Stomach (tissue), 9 donors: Measurements from ENCODE around the gene OR2AJ1. TPM values are rescaled to one million over a fixed set of nuclear protein-coding genes. Genes with fewer than 3 reads are reported as not detected.
A peak's percentile ranks its signal among the peaks of the same experiment; 100 is the strongest.
"Not testable (repeated sequence)": the region's sequence is repeated elsewhere in the genome, so short reads cannot be mapped to it uniquely, and the experiment has no call there.

ENCODE experiments used
- DNase-seq, 2 donors: peaks; one replicate each; pipeline versions ENCODE4 v3.0.0 to v3.0.0-alpha.2; 2013 to 2019
- H3K27ac ChIP-seq, 5 donors: fragments of 200-600 bp in 4 of 5; sonication (generic) in 4 of 5; one replicate each; pipeline ENCODE4 v1.5.1; 2013 to 2019; ENCODE audit warnings: mild to moderate bottlenecking in 1 of 5, moderate library complexity in 1 of 5
- H3K27me3 ChIP-seq, 3 donors: fragments of 200-600 bp; sonication (generic); one replicate each; pipeline ENCODE4 v1.5.1; 2017 to 2019; ENCODE audit warnings: mixed run types in 1 of 3
- H3K36me3 ChIP-seq, 4 donors: fragments of 200-600 bp; sonication (generic); 1 replicate in 3 of 4; 2 replicates in 1 of 4; pipeline ENCODE4 v1.5.1; 2016 to 2019
- H3K4me1 ChIP-seq, 4 donors: fragments of 200-600 bp; sonication (generic); one replicate each; pipeline ENCODE4 v1.5.1; 2016 to 2019
- H3K4me3 ChIP-seq, 4 donors: fragments of 200-600 bp; sonication (generic) in 3 of 4; one replicate each; pipeline ENCODE4 v1.5.1; 2016 to 2019; ENCODE audit warnings: mild to moderate bottlenecking in 1 of 4
- H3K9me3 ChIP-seq, 4 donors: fragments of 200-600 bp; sonication (generic); one replicate each; pipeline ENCODE4 v1.5.1; 2016 to 2019
- CTCF ChIP-seq, 7 experiments: fragments of 450-650 bp in 4 of 7; fragments of 200-600 bp in 3 of 7; sonication (generic) in 3 of 7; IDR thresholded peaks; one replicate each; pipeline ENCODE4 v1.5.1; 2016 to 2019; ENCODE audit warnings: antibody characterized with exemption in 7 of 7, control low read depth in 2 of 7, mild to moderate bottlenecking in 1 of 7
- EP300 ChIP-seq: sonication (generic); formaldehyde crosslinking; IDR thresholded peaks from one replicate; pipeline ENCODE4 v1.6.1; 2017; ENCODE audit warnings: antibody characterized with exemption
- POLR2A ChIP-seq, 4 donors: fragments of 450-650 bp; IDR thresholded peaks; one replicate each; pipeline ENCODE4 v1.6.1; 2016; ENCODE audit warnings: antibody characterized with exemption in 4 of 4, control low read depth in 2 of 4, mild to moderate bottlenecking in 1 of 4, moderate library complexity in 1 of 4
- POLR2AphosphoS5 ChIP-seq, 3 donors: sonication (generic); formaldehyde crosslinking; IDR thresholded peaks; one replicate each; pipeline ENCODE4 v1.6.1; 2016; ENCODE audit warnings: antibody characterized with exemption in 3 of 3
- WGBS, 5 donors: extraction: QIAGEN DNeasy Blood & Tissue Kit in 3 of 5; methylation state at CpG; one replicate each; pipeline versions ENCODE4 v1.1.5 to v1.1.7; 2013 to 2018; 5-methylcytosine and 5-hydroxymethylcytosine counted together
- intact Hi-C: fragments of 100-400 bp; cut with DNase I; formaldehyde crosslinking; loops from one replicate; pipeline ENCODE4 v1.15.1; 2023; ENCODE audit warnings: low total_unique reads
- polyA plus RNA-seq, 3 donors: library from polyadenylated mRNA; stranded (reverse); fragments of 200-250 nt; gene quantifications; one replicate each; pipeline ENCODE4 v1.2.3, GENCODE V29; 2013
- total RNA-seq, 5 donors: library from RNA; depleted of rRNA; stranded (reverse); fragments of >200 nt; gene quantifications; one replicate each; pipeline versions ENCODE4 v1.1.0 to v1.2.3, GENCODE V29; 2014 to 2016
- donor health status: healthy with polysubstance abuse.
- donor health status: Bipolar disorder and iron deficiency.
- donor health status: healthy.

The OR2AJ1 gene
- total and polyA plus RNA-seq, 8 donors = 10.5 TPM; not detected in 7

- DNase-seq = no peak
- no peak overlapping the region for H3K27ac ChIP-seq
- H3K4me3 ChIP-seq = no peak overlapping the region
- 65 to 68% (median 66%) methylated on average over 3 of the region's 3 CpGs for WGBS, 5 donors
- no peaks in the 10 kb centered on the region for H3K9me3 ChIP-seq
- intact Hi-C loops = no loop called here
- no peak for TF ChIP-seq POLR2A (IDR thresholded peaks at IDR 0.05)
- TF ChIP-seq EP300 = no peak
- no peak for TF ChIP-seq POLR2AphosphoS5 (IDR thresholded peaks at IDR 0.05)
- no peaks in the 10 kb centered on the region for H3K27me3 ChIP-seq
- H3K4me1 ChIP-seq = no peaks in the 10 kb centered on the region
- no peaks in the 10 kb centered on the region for H3K36me3 ChIP-seq
These were observed 748 bp upstream of the OR2AJ1 start for GRCh38 chr1:247923941-247924340.

DNA sequence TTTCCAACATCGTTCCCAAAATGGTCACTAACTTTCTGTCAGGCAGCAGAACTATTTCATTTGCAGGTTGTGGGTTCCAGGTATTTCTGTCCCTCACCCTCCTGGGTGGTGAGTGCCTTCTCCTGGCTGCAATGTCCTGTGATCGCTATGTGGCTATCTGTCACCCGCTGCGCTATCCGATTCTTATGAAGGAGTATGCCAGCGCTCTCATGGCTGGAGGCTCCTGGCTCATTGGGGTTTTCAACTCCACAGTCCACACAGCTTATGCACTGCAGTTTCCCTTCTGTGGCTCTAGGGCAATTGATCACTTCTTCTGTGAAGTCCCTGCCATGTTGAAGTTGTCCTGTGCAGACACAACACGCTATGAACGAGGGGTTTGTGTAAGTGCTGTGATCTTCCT, 9.3 kb downstream of the OR2AJ1 start:
- peaks cover 0 to 19% (median 17%) of the 10 kb centered on the region in 4 donors for H3K9me3 ChIP-seq
- H3K4me1 ChIP-seq = no peaks in the 10 kb centered on the region
- 91 to 97% (median 95%) methylated on average over 6 to 8 of the region's 8 CpGs for WGBS, 5 donors
- no peaks in the 10 kb centered on the region for H3K36me3 ChIP-seq
- intact Hi-C loops = no loop called here
- no peak overlapping the region for H3K27ac ChIP-seq
- no peak for DNase-seq
- H3K4me3 ChIP-seq = no peak overlapping the region
- H3K27me3 ChIP-seq = peaks cover 0 to 10% (median 3%) of the 10 kb centered on the region in 3 donors
- TF ChIP-seq CTCF (IDR thresholded peaks at IDR 0.05) = no peak

DNA sequence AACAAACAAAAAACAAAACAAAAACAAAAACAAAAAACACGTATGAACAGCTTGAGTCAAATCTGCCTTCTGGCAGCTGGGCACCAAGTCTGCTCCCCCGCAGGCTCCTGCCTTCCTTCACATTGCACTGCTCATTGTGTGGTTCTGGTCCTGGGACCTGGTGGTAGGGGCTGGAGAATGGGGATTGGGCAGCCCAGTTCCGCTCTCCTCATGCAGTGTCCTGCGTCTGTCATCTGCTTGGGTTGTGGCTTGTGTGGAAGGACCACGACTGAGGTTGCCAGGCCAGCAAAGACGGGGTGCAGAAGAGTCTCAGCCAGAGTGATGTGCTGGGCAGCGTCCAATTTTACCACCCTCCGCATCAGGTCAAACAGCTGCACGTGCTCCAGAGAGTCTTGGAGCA, 11.1 kb downstream of the OR2AJ1 start:
- H3K36me3 ChIP-seq = no peaks in the 10 kb centered on the region
- H3K27ac ChIP-seq = no peak overlapping the region
- 93 to 97% (median 94%) methylated on average over 7 to 9 of the region's 9 CpGs for WGBS, 5 donors
- peaks cover 0 to 19% (median 17%) of the 10 kb centered on the region in 4 donors for H3K9me3 ChIP-seq
- intact Hi-C loops = no loop called here
- no peak for TF ChIP-seq POLR2A (IDR thresholded peaks at IDR 0.05)
- H3K4me1 ChIP-seq = no peaks in the 10 kb centered on the region
- no peak for DNase-seq
- H3K4me3 ChIP-seq = no peak overlapping the region
- H3K27me3 ChIP-seq = peaks cover 0 to 10% (median 3%) of the 10 kb centered on the region in 3 donors

DNA sequence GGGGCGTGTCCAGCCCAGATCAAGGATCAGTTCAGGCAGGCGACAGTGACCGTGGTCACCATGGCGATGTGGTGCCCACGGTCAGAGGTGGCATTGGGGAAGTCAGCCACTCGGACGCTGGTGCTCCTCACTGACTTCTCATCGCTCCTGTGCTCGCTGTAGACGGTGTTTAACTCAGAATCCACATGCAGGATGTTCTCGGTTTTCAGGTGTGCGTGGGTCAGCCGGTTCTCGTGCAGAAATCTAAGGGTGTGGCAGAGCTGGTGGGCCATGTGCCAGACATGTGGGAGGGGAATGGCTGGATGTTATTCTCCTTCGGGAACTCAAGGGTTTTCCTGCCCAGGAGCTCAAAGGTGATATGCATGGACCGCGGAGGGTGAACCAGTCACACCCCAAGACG, 11.7 kb downstream of the OR2AJ1 start:
- no peak for TF ChIP-seq CTCF (IDR thresholded peaks at IDR 0.05)
- no peak for TF ChIP-seq POLR2A (IDR thresholded peaks at IDR 0.05)
- no peak for TF ChIP-seq POLR2AphosphoS5 (IDR thresholded peaks at IDR 0.05)
- no peak for TF ChIP-seq EP300
- no peak for DNase-seq
- WGBS, 5 donors = 91 to 95% (median 94%) methylated on average over 18 of the region's 18 CpGs
- H3K27me3 ChIP-seq = peaks cover 0 to 10% (median 3%) of the 10 kb centered on the region in 3 donors
- H3K4me3 ChIP-seq = no peak overlapping the region
- H3K9me3 ChIP-seq = peaks cover 0 to 19% (median 17%) of the 10 kb centered on the region in 4 donors
- H3K27ac ChIP-seq = no peak overlapping the region
- no peaks in the 10 kb centered on the region for H3K4me1 ChIP-seq
- intact Hi-C loops = no loop called here
- no peaks in the 10 kb centered on the region for H3K36me3 ChIP-seq

- intact Hi-C loops, H3K27ac ChIP-seq, H3K27me3 ChIP-seq, H3K4me1 ChIP-seq, H3K36me3 ChIP-seq: not testable (repeated sequence)
- peaks cover 0 to 19% (median 17%) of the 10 kb centered on the region in 4 donors for H3K9me3 ChIP-seq
- peak in 2 of 7 experiments; percentile 35 to 57 for TF ChIP-seq CTCF (IDR thresholded peaks at IDR 0.05)
- 9 to 27% (median 12%) methylated on average over 37 to 44 of the region's 44 CpGs for WGBS, 5 donors
- DNase-seq = peak; percentile 63 to 86
- peak overlapping the region in 3 of 4 donors; percentile 24 to 42 (median 25) for H3K4me3 ChIP-seq
These were observed 12.5 kb downstream of the OR2AJ1 start for GRCh38 chr1:247936965-247937734.
